GM19395 (cell line): ENCODE data around the gene GNPTG.

Source experiments
- ATAC-seq: cut with Tn5 transposase; IDR thresholded peaks from one replicate; pipeline ENCODE4 v1.9.1; 2021; ENCODE audit warnings: mild to moderate bottlenecking, moderate library complexity; ENCODE audit not compliant: unreplicated experiment

Gene GNPTG

DNA sequence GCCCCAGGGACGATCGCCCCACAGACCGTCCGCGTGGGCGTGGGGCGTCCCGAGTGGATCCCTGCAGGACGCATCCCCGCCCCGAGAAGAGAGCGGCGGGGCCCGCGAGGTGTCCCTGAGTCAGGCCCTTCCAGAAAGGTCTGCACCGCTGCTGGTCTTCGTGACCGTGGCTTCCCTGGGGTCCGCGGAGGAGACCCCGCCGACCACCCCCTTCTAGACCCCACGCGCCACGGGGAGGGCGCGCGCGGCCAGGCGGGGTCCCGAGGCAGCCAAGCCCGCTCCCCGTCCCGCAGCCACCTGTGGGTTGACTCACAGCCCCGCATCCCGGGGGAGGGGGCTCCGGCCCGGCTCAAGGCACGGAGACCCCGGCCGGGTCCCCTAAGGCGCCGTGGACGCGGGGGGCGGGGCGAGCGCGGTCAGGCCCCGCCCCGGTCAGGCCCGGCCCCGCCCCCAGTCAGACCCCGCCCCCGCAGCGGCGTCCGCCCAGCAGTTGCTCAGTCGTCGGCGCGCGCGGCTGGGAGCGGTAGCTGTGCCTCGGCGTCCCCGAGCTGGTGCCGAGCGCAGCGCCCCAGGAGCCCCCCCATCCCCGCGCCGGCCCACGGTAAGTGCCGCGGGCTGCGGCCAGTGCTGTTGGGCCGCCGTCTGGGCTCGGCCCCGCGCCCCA, 18.4 kb upstream of the GNPTG start, which contains the start of gene BAIAP3:
TSS of gene BAIAP3 (plus strand) at position 497 of the 664 bp plus-strand sequence. CDS start 4,905 bp downstream, outside the sequence.
- no peak for ATAC-seq

GRCh38 chr16:1333854-1334700, 17.7 kb upstream of the GNPTG start:
- no peak for ATAC-seq

- no peak for ATAC-seq
Observed at GRCh38 chr16:1334739-1335138, 17.0 kb upstream of the GNPTG start.

DNA sequence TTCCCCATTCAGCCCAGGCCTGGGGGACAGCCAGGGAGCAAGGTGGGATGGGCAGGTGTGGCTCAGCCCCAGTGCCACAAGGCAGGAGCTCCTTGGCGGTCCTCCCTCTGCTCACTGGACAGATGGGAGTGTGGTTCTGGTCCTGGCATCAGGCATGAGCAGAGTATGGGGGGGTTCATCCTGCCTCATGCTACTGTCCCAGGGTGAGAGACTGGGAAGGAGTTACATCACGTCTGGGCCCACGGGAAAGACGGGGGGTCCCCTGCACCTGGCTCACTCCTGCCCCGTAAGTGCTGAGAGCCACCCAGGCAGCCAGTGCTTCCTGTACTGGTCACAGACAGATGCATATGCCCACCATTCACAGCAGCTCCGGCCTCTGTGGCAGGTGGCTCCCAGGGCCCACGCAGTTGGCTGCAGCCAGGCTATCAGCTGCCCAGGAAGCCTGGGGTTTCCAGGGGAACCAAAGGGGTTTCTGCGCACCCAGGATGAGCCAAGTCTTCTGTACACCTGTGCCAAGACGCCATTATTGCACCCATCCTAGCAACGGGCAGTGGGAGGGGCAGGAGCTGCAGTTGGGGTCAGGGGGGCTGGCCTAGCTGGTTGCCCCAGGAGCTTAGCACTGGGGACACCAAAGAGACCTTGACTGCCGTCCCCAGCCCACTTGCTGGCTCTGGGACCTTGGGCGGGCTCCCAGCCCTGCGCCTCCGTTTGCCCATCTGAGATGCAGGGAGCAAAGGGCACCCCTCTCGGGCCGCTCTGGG, 16.3 kb upstream of the GNPTG start:
- no peak for ATAC-seq

- ATAC-seq = no peak
Observed at GRCh38 chr16:1335996-1336395, 15.7 kb upstream of the GNPTG start.

- ATAC-seq = no peak
Observed at GRCh38 chr16:1336619-1337018, 15.1 kb upstream of the GNPTG start.

GRCh38 chr16:1337486-1337885, 14.2 kb upstream of the GNPTG start:
- ATAC-seq = no peak

DNA sequence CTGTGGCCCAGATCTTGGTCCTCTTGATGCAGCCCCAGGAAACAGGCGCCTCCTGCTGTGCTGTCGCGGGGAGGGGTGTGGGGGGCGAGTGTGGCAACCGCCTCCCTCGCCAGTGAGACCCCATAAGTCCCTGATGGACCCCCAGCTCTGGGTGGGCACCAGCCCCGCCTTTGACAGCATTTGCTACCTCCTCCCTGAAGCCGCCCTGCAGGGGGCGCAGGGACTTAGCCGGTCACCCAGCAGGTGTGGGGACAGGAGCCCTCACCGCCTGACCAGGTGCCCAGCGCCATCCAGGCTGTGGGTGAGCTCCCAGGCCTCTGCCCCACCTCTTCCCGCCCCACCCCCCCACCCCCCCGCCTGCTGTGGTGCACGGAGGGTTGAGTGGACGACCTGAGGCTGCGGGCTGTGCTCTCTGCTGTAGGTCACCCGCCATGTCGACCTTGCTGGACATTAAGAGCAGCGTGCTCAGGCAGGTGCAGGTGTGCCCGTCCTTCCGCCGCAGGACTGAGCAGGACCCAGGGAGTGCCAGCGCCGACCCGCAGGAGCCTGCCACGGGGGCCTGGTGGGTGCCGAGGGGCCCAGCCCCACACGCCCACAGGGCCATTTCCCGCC, 13.5 kb upstream of the GNPTG start:
- ATAC-seq = no peak

- no peak for ATAC-seq
Observed at GRCh38 chr16:1338855-1339675, 12.7 kb upstream of the GNPTG start.

DNA sequence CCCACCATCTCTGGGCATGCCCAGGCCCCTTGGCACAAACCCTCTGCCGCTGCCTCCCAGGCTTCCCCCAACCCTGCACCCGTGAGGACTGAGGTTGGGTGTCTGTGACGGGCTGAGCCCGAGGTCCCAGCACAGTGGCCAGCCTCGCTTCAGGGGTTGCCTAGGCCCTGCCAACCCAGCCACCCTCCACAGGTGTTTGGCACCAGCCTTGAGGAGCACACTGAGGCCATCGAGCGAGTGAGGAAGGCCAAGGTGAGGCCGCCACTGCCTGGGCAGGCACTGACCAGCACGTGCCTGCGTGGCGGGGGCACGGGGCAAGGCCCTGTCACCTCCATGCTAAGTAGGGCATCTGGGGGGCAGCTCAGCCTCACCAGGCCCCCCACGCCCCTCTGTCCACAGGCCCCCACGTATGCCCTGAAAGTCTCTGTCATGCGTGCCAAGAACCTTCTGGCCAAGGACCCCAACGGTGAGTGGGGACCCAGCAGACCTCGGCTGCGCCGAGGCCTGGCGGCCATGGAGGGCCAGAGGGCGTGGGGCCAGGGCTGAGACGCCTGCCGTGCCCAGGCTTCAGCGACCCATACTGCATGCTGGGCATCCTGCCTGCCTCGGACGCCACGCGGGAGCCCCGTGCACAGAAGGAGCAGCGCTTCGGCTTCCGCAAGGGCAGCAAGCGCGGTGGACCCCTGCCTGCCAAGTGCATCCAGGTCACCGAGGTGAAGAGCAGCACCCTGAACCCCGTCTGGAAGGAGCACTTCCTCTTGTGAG, 10.8 kb upstream of the GNPTG start:
- no peak for ATAC-seq

- ATAC-seq = no peak
Observed at GRCh38 chr16:1341495-1342420, 10.0 kb upstream of the GNPTG start.

DNA sequence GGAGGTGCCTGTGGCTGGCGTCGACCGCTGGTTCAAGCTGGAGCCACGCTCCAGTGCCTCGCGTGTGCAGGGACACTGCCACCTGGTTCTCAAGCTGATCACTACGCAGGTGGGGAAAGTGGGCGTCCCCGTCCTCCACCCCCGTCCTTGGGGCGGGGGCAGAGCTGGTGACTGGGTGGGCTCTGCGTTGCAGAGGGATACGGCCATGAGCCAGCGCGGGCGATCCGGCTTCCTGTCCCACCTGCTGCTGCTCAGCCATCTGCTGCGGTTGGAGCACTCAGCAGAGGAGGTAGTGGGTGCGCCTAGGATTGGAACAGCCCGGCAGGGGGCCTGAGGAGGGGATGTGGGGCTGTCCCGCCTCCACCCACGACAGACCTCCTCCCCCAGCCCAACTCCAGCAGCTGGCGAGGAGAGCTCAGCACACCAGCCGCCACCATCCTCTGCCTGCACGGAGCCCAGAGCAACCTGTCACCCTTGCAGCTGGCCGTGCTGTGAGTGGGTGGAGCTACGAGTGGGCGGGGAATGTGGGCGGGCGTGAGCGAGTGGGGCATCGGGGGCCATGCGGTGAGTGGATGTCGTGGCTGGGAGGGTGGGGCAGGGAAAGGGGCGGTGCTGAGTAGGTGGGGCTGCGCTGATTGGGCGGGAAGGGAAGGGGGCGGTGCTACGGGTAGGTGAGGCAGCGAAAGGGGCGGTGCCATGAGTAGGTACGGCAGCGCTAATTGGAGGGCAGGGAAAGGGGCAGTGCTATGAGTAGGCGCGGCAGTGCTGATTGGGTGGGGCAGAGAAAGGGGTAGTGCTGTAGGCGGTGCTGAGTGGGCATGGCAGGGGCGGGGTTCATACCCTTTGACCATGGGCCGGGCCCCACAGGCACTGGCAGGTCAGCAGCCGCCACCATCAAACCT, 9.0 kb upstream of the GNPTG start:
- peak; percentile 86 for ATAC-seq

GRCh38 chr16:1343428-1344242, 8.1 kb upstream of the GNPTG start:
- ATAC-seq = no peak

- ATAC-seq = no peak
Observed at GRCh38 chr16:1344499-1344898, 7.2 kb upstream of the GNPTG start.

DNA sequence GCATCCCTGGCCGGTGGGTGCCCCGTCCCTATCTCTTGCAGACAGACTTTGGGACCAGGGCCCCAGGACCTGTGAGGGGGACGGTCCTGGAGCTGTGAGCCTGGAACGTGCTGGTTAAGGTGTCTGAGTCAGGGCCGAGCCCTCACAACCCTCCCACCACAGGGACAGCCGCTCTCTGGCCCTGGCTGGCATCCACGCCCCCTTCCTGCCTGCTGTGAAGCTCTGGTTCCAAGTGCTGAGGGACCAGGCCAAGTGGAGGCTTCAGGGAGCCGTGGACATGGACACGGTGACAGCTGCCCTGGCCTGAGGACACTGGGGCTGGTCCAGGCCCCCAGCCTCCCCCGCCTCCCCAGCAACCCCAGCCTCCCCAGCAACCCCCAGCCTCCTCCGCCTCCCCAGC, 6.6 kb upstream of the GNPTG start:
- ATAC-seq = no peak

DNA sequence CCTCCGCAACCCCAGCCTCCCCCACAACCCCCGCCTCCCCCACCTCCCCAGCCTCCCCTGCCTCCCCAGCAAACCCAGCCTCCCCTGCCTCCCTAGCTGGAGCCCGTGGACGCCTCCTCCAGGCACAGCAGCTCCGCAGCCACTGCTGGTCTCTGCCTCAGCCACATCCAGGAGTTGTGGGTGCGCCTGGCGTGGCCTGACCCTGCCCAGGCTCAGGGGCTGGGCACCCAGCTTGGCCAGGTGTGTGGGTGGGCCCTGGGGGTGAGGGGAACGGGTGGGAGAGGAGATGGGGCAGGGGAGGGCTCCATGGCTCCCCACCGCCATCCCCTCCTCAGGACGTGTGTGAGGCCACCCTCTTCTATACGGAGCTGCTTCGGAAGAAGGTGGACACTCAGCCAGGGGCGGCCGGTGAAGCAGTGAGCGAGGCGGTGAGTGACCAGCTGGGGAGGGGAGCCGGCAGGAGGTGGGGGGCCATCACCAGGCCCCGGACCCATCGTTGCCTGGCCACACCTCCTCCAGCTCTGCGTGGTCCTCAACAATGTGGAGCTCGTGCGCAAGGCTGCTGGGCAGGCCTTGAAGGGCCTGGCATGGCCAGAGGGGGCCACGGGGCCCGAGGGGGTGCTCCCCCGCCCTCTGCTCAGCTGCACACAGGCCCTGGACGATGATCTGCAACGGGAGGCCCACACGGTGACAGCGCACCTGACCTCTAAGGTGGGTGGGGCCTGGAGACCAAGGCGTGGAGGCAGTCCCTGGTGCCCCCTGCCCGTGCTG, 5.9 kb upstream of the GNPTG start:
- ATAC-seq = no peak
